Neural cell (in vitro differentiated cells): ENCODE results near the gene GRIP1. TPM values are rescaled to one million over a fixed set of nuclear protein-coding genes. Genes with fewer than 3 reads are reported as not detected.

Experiments
- H2AFZ ChIP-seq: fragments of 200-600, 300-800 bp; sonication (generic), shearing (Covaris generic); 2 replicates; pipeline ENCODE4 v1.6.0; 2014; ENCODE audit warnings: low read depth, mild to moderate bottlenecking, antibody characterized with exemption, low read length, moderate library complexity
- H3F3A ChIP-seq: fragments of 200-600 bp; shearing (Covaris generic); 2 replicates; pipeline ENCODE4 v1.6.1; 2016; ENCODE audit warnings: mild to moderate bottlenecking, moderate library complexity, mixed read lengths, antibody characterized with exemption, low read length; ENCODE audit not compliant: insufficient read depth, poor library complexity, severe bottlenecking
- H3K27ac ChIP-seq: fragments of 200-600, 300-800 bp; sonication (generic), shearing (Covaris generic); 2 replicates; pipeline ENCODE4 v1.5.1; 2014; ENCODE audit warnings: mild to moderate bottlenecking, low read length, moderate library complexity
- H3K27me3 ChIP-seq: fragments of 300-800, 200-600 bp; sonication (generic), shearing (Covaris generic); 2 replicates; pipeline ENCODE4 v1.6.0; 2014; ENCODE audit warnings: mild to moderate bottlenecking, low read depth, low read length, moderate library complexity; ENCODE audit not compliant: insufficient read depth
- H3K36me3 ChIP-seq: fragments of 300-800, 200-600 bp; sonication (generic), shearing (Covaris generic); 2 replicates; pipeline ENCODE4 v1.5.1; 2014; ENCODE audit warnings: mild to moderate bottlenecking, antibody characterized with exemption, low read length, moderate library complexity; ENCODE audit not compliant: insufficient read depth
- H3K4me2 ChIP-seq: fragments of 300-800, 200-600 bp; sonication (generic), shearing (Covaris generic); 2 replicates; pipeline ENCODE4 v1.6.0; 2014; ENCODE audit warnings: mild to moderate bottlenecking, low read length
- H3K4me3 ChIP-seq: fragments of 300-800, 200-600 bp; sonication (generic), shearing (Covaris generic); 2 replicates; pipeline ENCODE4 v1.5.1; 2014; ENCODE audit warnings: mild to moderate bottlenecking, low read length, moderate library complexity
- H3K79me2 ChIP-seq: fragments of 200-600 bp; shearing (Covaris generic); replicated peaks from 2 replicates; pipeline ENCODE4 v1.6.0; 2014; ENCODE audit warnings: mild to moderate bottlenecking, low read length, moderate library complexity; ENCODE audit not compliant: insufficient read depth
- H3K9ac ChIP-seq: fragments of 300-800, 200-600 bp; sonication (generic), shearing (Covaris generic); 2 replicates; pipeline ENCODE4 v1.6.1; 2016; ENCODE audit warnings: mild to moderate bottlenecking, low read length, mixed read lengths
- H3K9me2 ChIP-seq: fragments of 200-600 bp; shearing (Covaris generic); 2 replicates; pipeline ENCODE4 v1.6.1; 2016; ENCODE audit warnings: mild to moderate bottlenecking, low read length, mixed read lengths; ENCODE audit not compliant: insufficient read depth
- H3K9me3 ChIP-seq: fragments of 200-600, 300-800 bp; sonication (generic), shearing (Covaris generic); 2 replicates; pipeline ENCODE4 v1.6.1; 2016; ENCODE audit warnings: mild to moderate bottlenecking, mixed run types, low read length, moderate library complexity, mixed read lengths
- H4K20me1 ChIP-seq: fragments of 200-600 bp; shearing (Covaris generic); 2 replicates; pipeline ENCODE4 v1.6.1; 2016; ENCODE audit warnings: mild to moderate bottlenecking, mixed run types; ENCODE audit not compliant: insufficient read depth
- EP300 ChIP-seq: fragments of 450-650 bp; conservative IDR thresholded peaks from 2 replicates; pipeline ENCODE4 v1.6.1; 2014; ENCODE audit warnings: antibody characterized with exemption, mild to moderate bottlenecking, moderate library complexity; ENCODE audit not compliant: poor library complexity, severe bottlenecking
- EZH2 ChIP-seq: fragments of 200-600, 300-800 bp; shearing (Covaris generic), sonication (generic); IDR thresholded peaks from 2 replicates; pipeline ENCODE4 v1.6.1; 2014; ENCODE audit warnings: antibody characterized with exemption, low read length, borderline replicate concordance, mild to moderate bottlenecking; ENCODE audit not compliant: insufficient read depth, poor library complexity, severe bottlenecking
- MXI1 ChIP-seq: fragments of 450-650 bp; conservative IDR thresholded peaks from 2 replicates; pipeline ENCODE4 v1.6.1; 2014; ENCODE audit warnings: antibody characterized with exemption, mild to moderate bottlenecking; ENCODE audit not compliant: poor library complexity, severe bottlenecking
- POLR2AphosphoS5 ChIP-seq: IDR thresholded peaks from 2 replicates; pipeline ENCODE4 v1.6.1; 2012
- RAD21 ChIP-seq: fragments of 450-650 bp; conservative IDR thresholded peaks from 2 replicates; pipeline ENCODE4 v1.6.1; 2014; ENCODE audit warnings: antibody characterized with exemption, mild to moderate bottlenecking, moderate library complexity
- REST ChIP-seq: IDR thresholded peaks from 2 replicates; pipeline ENCODE4 v1.6.1; 2012; ENCODE audit warnings: borderline replicate concordance
- SMC3 ChIP-seq: fragments of 450-650 bp; conservative IDR thresholded peaks from 2 replicates; pipeline ENCODE4 v1.6.1; 2014; ENCODE audit warnings: antibody characterized with exemption, mild to moderate bottlenecking, moderate library complexity; ENCODE audit not compliant: poor library complexity
- TAF1 ChIP-seq: IDR thresholded peaks from 2 replicates; pipeline ENCODE4 v1.6.1; 2012; ENCODE audit warnings: low read depth
- polyA plus RNA-seq: library from polyadenylated mRNA; depleted of rRNA; stranded (reverse); fragments of >200 nt; gene quantifications from 2 replicates; pipeline ENCODE4 v1.2.3, GENCODE V29; 2014
- TF ChIP-seq, protein P1 (sequence below): fragments of 450-650 bp; IDR thresholded peaks from 2 replicates; pipeline ENCODE4 v1.5.1; 2014; ENCODE audit warnings: antibody characterized with exemption, mild to moderate bottlenecking, moderate library complexity; ENCODE audit not compliant: poor library complexity, severe bottlenecking

The GRIP1 gene
- polyA plus RNA-seq, 1 donor from 2014 or later = 41.1 TPM

- no peak overlapping the region for H3K4me3 ChIP-seq
- H3F3A ChIP-seq = no peaks in the 10 kb centered on the region
- no peak overlapping the region for H3K27ac ChIP-seq
- H2AFZ ChIP-seq = no peak overlapping the region
- no peak for TF ChIP-seq TAF1
- no peak for TF ChIP-seq REST
- TF ChIP-seq MXI1 = no peak
- TF ChIP-seq EP300 = no peak
- no peak for TF ChIP-seq SMC3
- TF ChIP-seq, protein P1, sequence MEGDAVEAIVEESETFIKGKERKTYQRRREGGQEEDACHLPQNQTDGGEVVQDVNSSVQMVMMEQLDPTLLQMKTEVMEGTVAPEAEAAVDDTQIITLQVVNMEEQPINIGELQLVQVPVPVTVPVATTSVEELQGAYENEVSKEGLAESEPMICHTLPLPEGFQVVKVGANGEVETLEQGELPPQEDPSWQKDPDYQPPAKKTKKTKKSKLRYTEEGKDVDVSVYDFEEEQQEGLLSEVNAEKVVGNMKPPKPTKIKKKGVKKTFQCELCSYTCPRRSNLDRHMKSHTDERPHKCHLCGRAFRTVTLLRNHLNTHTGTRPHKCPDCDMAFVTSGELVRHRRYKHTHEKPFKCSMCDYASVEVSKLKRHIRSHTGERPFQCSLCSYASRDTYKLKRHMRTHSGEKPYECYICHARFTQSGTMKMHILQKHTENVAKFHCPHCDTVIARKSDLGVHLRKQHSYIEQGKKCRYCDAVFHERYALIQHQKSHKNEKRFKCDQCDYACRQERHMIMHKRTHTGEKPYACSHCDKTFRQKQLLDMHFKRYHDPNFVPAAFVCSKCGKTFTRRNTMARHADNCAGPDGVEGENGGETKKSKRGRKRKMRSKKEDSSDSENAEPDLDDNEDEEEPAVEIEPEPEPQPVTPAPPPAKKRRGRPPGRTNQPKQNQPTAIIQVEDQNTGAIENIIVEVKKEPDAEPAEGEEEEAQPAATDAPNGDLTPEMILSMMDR = no peak
- no peak for TF ChIP-seq EZH2
- TF ChIP-seq RAD21 = no peak
- no peak for TF ChIP-seq POLR2AphosphoS5
- H4K20me1 ChIP-seq = no peaks in the 10 kb centered on the region
- H3K27me3 ChIP-seq = no peaks in the 10 kb centered on the region
- H3K9ac ChIP-seq = no peak overlapping the region
- no peaks in the 10 kb centered on the region for H3K9me3 ChIP-seq
- no peak overlapping the region for H3K4me2 ChIP-seq
- no peaks in the 10 kb centered on the region for H3K36me3 ChIP-seq
- H3K79me2 ChIP-seq = no peaks in the 10 kb centered on the region
- no peaks in the 10 kb centered on the region for H3K9me2 ChIP-seq
Measured at GRCh38 chr12:66589095-66589494, 89.8 kb downstream of the GRIP1 start.

- no peaks in the 10 kb centered on the region for H3K27me3 ChIP-seq
- no peaks in the 10 kb centered on the region for H3K36me3 ChIP-seq
- H3K27ac ChIP-seq = no peak overlapping the region
- TF ChIP-seq EZH2 (no peak), SMC3 (no peak), POLR2AphosphoS5 (no peak), REST (no peak), MXI1 (no peak), TAF1 (no peak), RAD21 (no peak), EP300 (no peak)
- TF ChIP-seq, protein P1 = no peak
- no peaks in the 10 kb centered on the region for H3F3A ChIP-seq
- no peaks in the 10 kb centered on the region for H3K9me3 ChIP-seq
- no peak overlapping the region for H3K9ac ChIP-seq
- H3K9me2 ChIP-seq = no peaks in the 10 kb centered on the region
- no peaks in the 10 kb centered on the region for H4K20me1 ChIP-seq
- H3K79me2 ChIP-seq = no peaks in the 10 kb centered on the region
- H2AFZ ChIP-seq = no peak overlapping the region
- no peak overlapping the region for H3K4me3 ChIP-seq
- H3K4me2 ChIP-seq = no peak overlapping the region
Measured at GRCh38 chr12:66587912-66588311, 91.0 kb downstream of the GRIP1 start.
